ENCODE data around the gene RNF44.
"Not testable (repeated sequence)": the region's sequence is repeated elsewhere in the genome, so short reads cannot be mapped to it uniquely, and the experiment has no call there.

The RNF44 gene

GRCh38 chr5:176521286-176521685 is 15.9 kb downstream of the RNF44 start:
- DNase-seq (ENCODE audit: low read depth in 2 of 2, low spot score in 1 of 2): no peak

GRCh38 chr5:176519810-176520720 is 17.1 kb downstream of the RNF44 start:
- DNase-seq (ENCODE audit: low read depth in 2 of 2, low spot score in 1 of 2): no peak

GRCh38 chr5:176517053-176517661 is 20.0 kb downstream of the RNF44 start:
- DNase-seq (ENCODE audit: low read depth in 2 of 2, low spot score in 1 of 2): no peak

- no peak for DNase-seq (ENCODE audit: low read depth in 2 of 2, low spot score in 1 of 2)
Measured at GRCh38 chr5:176515396-176515795, 21.8 kb downstream of the RNF44 start.

- no peak for DNase-seq (ENCODE audit: low read depth in 2 of 2, low spot score in 1 of 2)
Measured at GRCh38 chr5:176514244-176514950, 22.8 kb downstream of the RNF44 start.

- no peak for DNase-seq (ENCODE audit: low read depth in 2 of 2, low spot score in 1 of 2)
Measured at GRCh38 chr5:176513788-176514187, 23.4 kb downstream of the RNF44 start.

- DNase-seq (ENCODE audit: low read depth in 2 of 2, low spot score in 1 of 2): no peak
Measured at GRCh38 chr5:176508603-176509002, 28.6 kb downstream of the RNF44 start.

GRCh38 chr5:176507911-176508310 is 29.3 kb downstream of the RNF44 start:
- no peak for DNase-seq (ENCODE audit: low read depth in 2 of 2, low spot score in 1 of 2)

- DNase-seq (ENCODE audit: low read depth in 2 of 2, low spot score in 1 of 2): no peak
Measured at GRCh38 chr5:176503496-176503895, 33.7 kb downstream of the RNF44 start.

- no peak for DNase-seq (ENCODE audit: low read depth in 2 of 2, low spot score in 1 of 2)
Measured at GRCh38 chr5:176501333-176501732, 35.9 kb downstream of the RNF44 start.

GRCh38 chr5:176500511-176500910 is 36.7 kb downstream of the RNF44 start:
- no peak for DNase-seq (ENCODE audit: low read depth in 2 of 2, low spot score in 1 of 2)

GRCh38 chr5:176499273-176499672 is 37.9 kb downstream of the RNF44 start:
- no peak for DNase-seq (ENCODE audit: low read depth in 2 of 2, low spot score in 1 of 2)

- no peak for DNase-seq (ENCODE audit: low read depth in 2 of 2, low spot score in 1 of 2)
Measured at GRCh38 chr5:176497852-176498251, 39.4 kb downstream of the RNF44 start.

GRCh38 chr5:176492431-176492830 is 44.8 kb downstream of the RNF44 start:
- DNase-seq (ENCODE audit: low read depth in 2 of 2, low spot score in 1 of 2): no peak

- DNase-seq (ENCODE audit: low read depth in 2 of 2, low spot score in 1 of 2): no peak
Measured at GRCh38 chr5:176491901-176492300, 45.3 kb downstream of the RNF44 start.

GRCh38 chr5:176491101-176491502 is 46.1 kb downstream of the RNF44 start:
- DNase-seq (ENCODE audit: low read depth in 2 of 2, low spot score in 1 of 2): no peak

GRCh38 chr5:176490301-176490700 is 46.9 kb downstream of the RNF44 start:
- DNase-seq (ENCODE audit: low read depth in 2 of 2, low spot score in 1 of 2): no peak

GRCh38 chr5:176489077-176489476 is 48.1 kb downstream of the RNF44 start:
- DNase-seq (ENCODE audit: low read depth in 2 of 2, low spot score in 1 of 2): no peak

- DNase-seq (ENCODE audit: low read depth in 2 of 2, low spot score in 1 of 2): not testable (repeated sequence)
Measured at GRCh38 chr5:176487160-176487559, 50.0 kb downstream of the RNF44 start.

GRCh38 chr5:176486189-176486757 is 50.9 kb downstream of the RNF44 start:
- no peak for DNase-seq (ENCODE audit: low read depth in 2 of 2, low spot score in 1 of 2)

- no peak for DNase-seq (ENCODE audit: low read depth in 2 of 2, low spot score in 1 of 2)
Measured at GRCh38 chr5:176485176-176485575, 52.0 kb downstream of the RNF44 start.

- DNase-seq (ENCODE audit: low read depth in 2 of 2, low spot score in 1 of 2): no peak
Measured at GRCh38 chr5:176481711-176482110, 55.5 kb downstream of the RNF44 start.

Data from stimulated activated CD8-positive, alpha-beta memory T cell treated with anti-CD3 and anti-CD28 coated beads, Interleukin-4, amount 100 ng/mL, for 4 hours (primary cell).